ENCODE results near the gene TMIE. TPM values are rescaled to one million over a fixed set of nuclear protein-coding genes. Genes with fewer than 3 reads are reported as not detected.

TMIE gene
- total and polyA plus RNA-seq, 2 of the 8 experiments (the other 6 are each of a cell fraction or from before 2014, with no cell fraction given): 0.45 to 0.67 TPM

GRCh38 chr3:46756642-46757041 is 55.5 kb downstream of the TMIE start (continued):
- TF ChIP-seq EP300 (IDR thresholded peaks at IDR 0.05; ENCODE audit: borderline replicate concordance in 1 of 2, low read depth in 2 of 2, low read length in 2 of 2) (no peak), CREB1 (IDR thresholded peaks at IDR 0.05) (no peak), RNF2 (IDR thresholded peaks at IDR 0.05; ENCODE audit: borderline replicate concordance, low read depth, low read length, missing control alignments, poor library complexity, severe bottlenecking) (no peak), RAD21 (IDR thresholded peaks at IDR 0.05 in 1 of 2, conservative IDR thresholded peaks at IDR 0.05 in 1 of 2; ENCODE audit: low read depth in 2 of 2, low read length in 2 of 2) (no peak), SP2 (IDR thresholded peaks at IDR 0.05; ENCODE audit: low read length) (no peak), KDM4A (IDR thresholded peaks at IDR 0.05; ENCODE audit: low read depth, low read length, severe bottlenecking) (no peak), JUN (IDR thresholded peaks at IDR 0.05; ENCODE audit: low read depth, low read length) (no peak)
